ENCODE data around the gene KCNN3. TPM values are rescaled to one million over a fixed set of nuclear protein-coding genes. Genes with fewer than 3 reads are reported as not detected.

KCNN3 gene
- total and polyA plus RNA-seq, 2 donors, result 0.64 to 1.8 TPM

DNA sequence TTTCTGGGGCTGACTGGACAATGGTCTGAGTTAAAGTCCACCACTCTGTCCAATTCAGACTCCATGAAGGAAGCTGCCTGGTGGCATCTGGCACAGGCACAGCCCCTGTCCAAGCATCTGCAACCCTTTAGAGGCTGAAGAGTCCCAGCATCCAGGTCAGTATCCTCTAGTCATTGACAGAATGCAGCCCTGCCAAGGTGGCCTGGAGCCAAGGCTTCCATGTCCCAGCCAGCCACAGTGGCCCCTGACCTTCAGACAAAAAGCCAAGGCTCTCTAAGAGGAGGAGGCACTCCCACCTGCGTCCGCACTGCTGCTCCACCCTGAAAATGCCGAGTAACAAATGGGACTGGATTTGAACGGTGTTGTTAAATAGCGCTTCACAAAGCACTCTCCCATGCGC lies 49.4 kb downstream of the KCNN3 start:
- H3K27ac ChIP-seq (ENCODE audit: low read depth in 1 of 2, low read length in 1 of 2), result no peak overlapping the region
- DNase-seq (ENCODE audit: low read depth in 6 of 9, low spot score in 9 of 9), result no peak
- no peak overlapping the region for H3K4me3 ChIP-seq (ENCODE audit: low read length in 2 of 2)
- H3K4me1 ChIP-seq (ENCODE audit: control insufficient read depth in 2 of 2, insufficient read depth in 2 of 2, low read length in 2 of 2), result peaks cover 0 to 5% of the 10 kb centered on the region in 2 donors
- H3K27me3 ChIP-seq (ENCODE audit: control insufficient read depth in 2 of 2, insufficient read depth in 1 of 2, low read length in 1 of 2), result no peaks in the 10 kb centered on the region
- 98% methylated on average over 6 of the region's 6 CpGs for WGBS
- H3K36me3 ChIP-seq (ENCODE audit: control insufficient read depth in 2 of 2, insufficient read depth in 2 of 2, low read length in 1 of 2), result no peaks in the 10 kb centered on the region
- H3K9me3 ChIP-seq (ENCODE audit: control insufficient read depth in 2 of 2, insufficient read depth in 1 of 2, low read length in 1 of 2), result no peaks in the 10 kb centered on the region

DNA sequence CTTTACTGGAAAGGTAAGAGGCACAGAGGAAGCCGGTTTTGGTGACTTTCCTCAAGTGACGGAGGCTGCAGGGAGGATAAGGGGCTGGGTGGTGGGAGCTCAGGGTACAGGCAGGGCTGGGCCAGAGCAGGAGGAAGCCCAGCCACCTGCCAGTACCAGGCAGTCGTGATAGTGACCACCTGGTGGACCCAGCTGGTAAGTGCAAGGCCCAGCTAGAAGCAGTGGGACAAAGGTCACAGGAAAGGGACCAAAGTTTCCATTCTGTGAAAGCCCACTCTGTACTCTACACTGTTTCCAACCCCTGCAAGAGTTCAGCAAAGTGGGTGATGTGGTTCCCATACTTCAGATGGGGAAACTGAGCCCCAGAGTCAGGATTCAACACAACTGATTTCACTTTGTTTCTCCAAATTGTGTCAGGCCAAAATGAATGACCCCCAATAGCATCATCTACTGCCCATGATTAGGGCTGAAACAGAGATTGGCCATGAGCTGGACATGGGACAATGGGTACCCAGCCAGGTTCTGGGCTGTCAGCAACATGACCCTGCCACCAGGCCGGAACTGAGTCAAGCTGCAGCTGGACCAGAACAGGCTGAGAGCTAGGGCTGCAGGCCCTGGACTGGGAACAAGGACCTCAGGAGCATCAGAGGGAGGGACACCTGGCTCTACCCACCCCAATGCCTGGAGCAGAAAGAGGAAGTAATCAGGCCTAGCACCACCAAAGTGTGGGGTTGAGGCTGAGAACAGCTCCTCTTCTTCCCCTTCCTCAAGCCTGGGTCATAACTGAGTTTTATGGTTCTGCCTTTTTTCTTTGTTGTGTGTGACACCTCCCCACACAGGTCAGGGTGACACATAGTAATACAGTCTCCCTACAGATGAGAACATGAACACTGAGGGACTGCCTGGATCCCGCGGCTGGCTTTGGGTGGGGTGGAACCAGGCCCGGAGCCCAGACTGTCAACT lies 50.2 kb downstream of the KCNN3 start:
- Histone ChIP-seq H3K27ac (ENCODE audit: low read depth in 1 of 2, low read length in 1 of 2) (no peak overlapping the region), H3K4me1 (ENCODE audit: control insufficient read depth in 2 of 2, insufficient read depth in 2 of 2, low read length in 2 of 2) (peaks cover 0 to 5% of the 10 kb centered on the region in 2 donors), H3K4me3 (ENCODE audit: low read length in 2 of 2) (no peak overlapping the region), H3K27me3 (ENCODE audit: control insufficient read depth in 2 of 2, insufficient read depth in 1 of 2, low read length in 1 of 2) (no peaks in the 10 kb centered on the region), H3K9me3 (ENCODE audit: control insufficient read depth in 2 of 2, insufficient read depth in 1 of 2, low read length in 1 of 2) (no peaks in the 10 kb centered on the region), H3K36me3 (ENCODE audit: control insufficient read depth in 2 of 2, insufficient read depth in 2 of 2, low read length in 1 of 2) (no peaks in the 10 kb centered on the region)
- DNase-seq (ENCODE audit: low read depth in 6 of 9, low spot score in 9 of 9), result no peak
- WGBS, result 88% methylated on average over 7 of the region's 7 CpGs

DNA sequence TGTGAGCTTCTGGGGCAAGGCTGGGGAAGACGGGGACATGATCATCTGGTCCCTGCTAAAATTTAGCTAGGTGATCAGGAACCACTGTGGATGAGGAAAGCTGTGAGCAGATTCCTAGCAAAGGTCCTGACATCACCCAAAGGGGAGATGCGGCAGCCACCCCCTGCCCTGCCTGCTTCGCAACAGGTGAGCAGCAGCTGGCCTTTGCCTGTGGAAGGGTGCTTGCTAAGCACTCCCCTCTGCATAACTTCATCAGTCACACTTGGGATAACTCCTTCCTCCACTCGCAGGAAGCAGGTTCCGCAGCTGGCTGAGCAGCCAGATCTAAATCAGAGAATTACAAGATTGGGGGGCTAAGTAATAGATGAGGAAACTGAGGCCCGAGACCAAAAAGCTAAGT lies 51.2 kb downstream of the KCNN3 start:
- Histone ChIP-seq H3K36me3 (ENCODE audit: control insufficient read depth in 2 of 2, insufficient read depth in 2 of 2, low read length in 1 of 2) (peaks cover 0 to 3% of the 10 kb centered on the region in 2 donors), H3K4me3 (ENCODE audit: low read length in 2 of 2) (no peak overlapping the region), H3K27me3 (ENCODE audit: control insufficient read depth in 2 of 2, insufficient read depth in 1 of 2, low read length in 1 of 2) (no peaks in the 10 kb centered on the region), H3K9me3 (ENCODE audit: control insufficient read depth in 2 of 2, insufficient read depth in 1 of 2, low read length in 1 of 2) (peaks cover 0 to under 1% of the 10 kb centered on the region in 2 donors), H3K4me1 (ENCODE audit: control insufficient read depth in 2 of 2, insufficient read depth in 2 of 2, low read length in 2 of 2) (peaks cover 0 to 5% of the 10 kb centered on the region in 2 donors), H3K27ac (ENCODE audit: low read depth in 1 of 2, low read length in 1 of 2) (no peak overlapping the region)
- 98% methylated on average over 6 of the region's 6 CpGs for WGBS
- no peak for DNase-seq (ENCODE audit: low read depth in 6 of 9, low spot score in 9 of 9)

DNA sequence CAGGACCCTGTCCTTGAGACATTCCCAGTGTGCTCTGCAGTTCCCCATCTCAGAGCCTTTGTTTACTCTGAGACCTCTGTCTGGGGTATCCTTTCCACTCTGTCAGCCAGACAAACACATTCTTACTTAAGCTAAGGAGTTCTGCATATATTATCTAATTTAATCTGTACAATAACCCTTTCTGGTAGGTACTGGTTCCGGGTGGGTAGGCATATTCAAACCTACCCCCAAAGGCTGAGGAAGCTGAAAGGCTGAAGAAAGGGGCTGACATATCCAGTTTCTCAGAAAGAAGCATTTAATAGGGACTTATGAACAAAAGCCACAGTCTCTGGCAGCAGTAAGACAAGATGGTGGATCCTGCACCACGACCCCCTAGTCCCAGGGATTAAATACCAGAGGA lies 53.1 kb downstream of the KCNN3 start:
- Histone ChIP-seq H3K9me3 (ENCODE audit: control insufficient read depth in 2 of 2, insufficient read depth in 1 of 2, low read length in 1 of 2) (peaks cover 0 to 6% of the 10 kb centered on the region in 2 donors), H3K4me3 (ENCODE audit: low read length in 2 of 2) (no peak overlapping the region), H3K4me1 (ENCODE audit: control insufficient read depth in 2 of 2, insufficient read depth in 2 of 2, low read length in 2 of 2) (peaks cover 0 to 11% of the 10 kb centered on the region in 2 donors), H3K27ac (ENCODE audit: low read depth in 1 of 2, low read length in 1 of 2) (no peak overlapping the region), H3K27me3 (ENCODE audit: control insufficient read depth in 2 of 2, insufficient read depth in 1 of 2, low read length in 1 of 2) (no peaks in the 10 kb centered on the region), H3K36me3 (ENCODE audit: control insufficient read depth in 2 of 2, insufficient read depth in 2 of 2, low read length in 1 of 2) (peaks cover 0 to 3% of the 10 kb centered on the region in 2 donors)
- DNase-seq (ENCODE audit: low read depth in 6 of 9, low spot score in 9 of 9), result no peak
- WGBS, result 96% methylated on average over 2 of the region's 2 CpGs

DNA sequence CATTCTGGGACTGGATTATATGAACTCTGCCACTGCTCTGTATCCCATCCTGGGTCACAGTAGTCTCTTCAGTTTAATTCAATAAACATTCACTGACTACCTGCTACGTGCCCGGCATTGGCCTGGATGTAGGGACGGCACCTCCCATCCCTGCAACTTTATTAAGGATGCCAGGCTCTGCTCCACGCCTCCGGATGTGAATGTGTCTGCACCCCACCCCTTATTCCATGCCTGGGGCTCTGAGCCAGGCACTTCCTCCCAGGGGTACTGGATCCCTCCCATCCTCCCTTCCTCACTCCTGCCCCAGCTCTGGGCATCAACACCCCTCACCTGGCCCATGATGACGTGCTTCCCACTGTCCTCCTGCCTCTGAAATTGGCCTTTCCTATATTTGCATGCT lies 53.7 kb downstream of the KCNN3 start:
- WGBS, result 88% methylated on average over 6 of the region's 6 CpGs
- Histone ChIP-seq H3K27ac (ENCODE audit: low read depth in 1 of 2, low read length in 1 of 2) (no peak overlapping the region), H3K9me3 (ENCODE audit: control insufficient read depth in 2 of 2, insufficient read depth in 1 of 2, low read length in 1 of 2) (peaks cover 0 to 6% of the 10 kb centered on the region in 2 donors), H3K4me1 (ENCODE audit: control insufficient read depth in 2 of 2, insufficient read depth in 2 of 2, low read length in 2 of 2) (peaks cover 0 to 11% of the 10 kb centered on the region in 2 donors), H3K27me3 (ENCODE audit: control insufficient read depth in 2 of 2, insufficient read depth in 1 of 2, low read length in 1 of 2) (no peaks in the 10 kb centered on the region), H3K4me3 (ENCODE audit: low read length in 2 of 2) (no peak overlapping the region), H3K36me3 (ENCODE audit: control insufficient read depth in 2 of 2, insufficient read depth in 2 of 2, low read length in 1 of 2) (peaks cover 0 to 3% of the 10 kb centered on the region in 2 donors)
- DNase-seq (ENCODE audit: low read depth in 6 of 9, low spot score in 9 of 9), result no peak

DNA sequence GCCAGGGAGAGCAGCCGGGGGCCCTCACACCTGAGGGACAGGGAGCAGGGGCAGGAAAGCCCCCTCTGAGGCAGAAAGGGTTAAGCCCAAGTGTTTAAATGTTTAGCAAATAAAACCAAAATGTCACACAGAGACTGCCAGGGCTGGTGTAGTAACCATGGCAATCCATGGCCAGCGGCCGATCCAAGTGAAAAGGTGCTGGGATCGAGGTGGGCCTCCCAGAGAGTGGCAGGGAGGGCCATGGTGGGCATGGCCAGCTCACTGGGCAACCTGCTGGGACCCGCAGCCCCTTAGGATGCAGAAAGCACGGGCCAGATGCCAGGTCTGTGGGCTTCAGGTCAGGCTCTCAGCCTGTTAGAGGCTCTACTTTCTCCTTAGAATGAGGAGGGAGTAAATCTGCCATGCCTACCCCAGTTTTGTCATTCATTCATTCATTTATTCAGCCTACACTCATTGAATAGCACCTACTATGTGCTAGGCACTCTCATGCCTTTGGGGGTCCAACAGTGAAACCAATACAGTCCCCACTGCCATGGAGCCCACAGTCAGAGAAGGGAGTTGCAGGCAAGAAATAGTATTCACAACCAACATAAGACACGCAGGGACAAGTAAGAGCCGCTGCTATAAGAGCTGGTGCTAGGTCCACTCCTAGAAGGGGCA lies 56.1 kb downstream of the KCNN3 start:
- WGBS, result 95% methylated on average over 8 of the region's 8 CpGs
- Histone ChIP-seq H3K27ac (ENCODE audit: low read depth in 1 of 2, low read length in 1 of 2) (peak overlapping the region in 1 of 2 donors; percentile 68), H3K27me3 (ENCODE audit: control insufficient read depth in 2 of 2, insufficient read depth in 1 of 2, low read length in 1 of 2) (no peaks in the 10 kb centered on the region), H3K4me3 (ENCODE audit: low read length in 2 of 2) (no peak overlapping the region), H3K9me3 (ENCODE audit: control insufficient read depth in 2 of 2, insufficient read depth in 1 of 2, low read length in 1 of 2) (peaks cover 0 to 6% of the 10 kb centered on the region in 2 donors), H3K36me3 (ENCODE audit: control insufficient read depth in 2 of 2, insufficient read depth in 2 of 2, low read length in 1 of 2) (peaks cover 0 to 3% of the 10 kb centered on the region in 2 donors), H3K4me1 (ENCODE audit: control insufficient read depth in 2 of 2, insufficient read depth in 2 of 2, low read length in 2 of 2) (peaks cover 16 to 24% of the 10 kb centered on the region in 2 donors)
- no peak for DNase-seq (ENCODE audit: low read depth in 6 of 9, low spot score in 9 of 9)

DNA sequence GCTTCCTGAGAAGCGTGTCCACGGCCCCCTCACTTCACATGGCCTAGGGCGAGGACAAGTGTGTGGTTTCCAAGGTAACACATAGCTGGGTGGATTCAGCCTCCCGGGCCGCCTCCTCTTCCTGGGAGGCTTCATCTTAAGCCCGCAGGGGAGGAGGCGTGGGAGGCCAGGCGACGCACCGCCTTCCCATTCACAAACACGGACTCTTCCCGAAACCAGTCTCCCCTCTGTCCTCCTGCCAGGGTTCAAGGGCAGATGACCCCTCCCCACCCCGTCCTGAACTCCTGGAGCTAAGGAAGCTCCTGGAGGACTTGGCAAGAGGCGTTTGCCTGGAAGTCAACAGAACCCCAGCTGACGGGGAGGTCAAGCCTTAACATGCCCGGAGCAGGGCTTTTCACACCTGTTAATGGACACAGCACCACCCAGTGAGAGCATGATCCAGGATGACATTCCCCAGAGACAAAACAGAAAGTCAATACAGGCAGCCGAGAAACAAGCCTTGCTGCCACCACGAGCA lies 56.7 kb downstream of the KCNN3 start:
- Histone ChIP-seq H3K27me3 (ENCODE audit: control insufficient read depth in 2 of 2, insufficient read depth in 1 of 2, low read length in 1 of 2) (peaks cover 0 to 4% of the 10 kb centered on the region in 2 donors), H3K9me3 (ENCODE audit: control insufficient read depth in 2 of 2, insufficient read depth in 1 of 2, low read length in 1 of 2) (peaks cover 2 to 8% of the 10 kb centered on the region in 2 donors), H3K4me1 (ENCODE audit: control insufficient read depth in 2 of 2, insufficient read depth in 2 of 2, low read length in 2 of 2) (peaks cover 22 to 30% of the 10 kb centered on the region in 2 donors), H3K4me3 (ENCODE audit: low read length in 2 of 2) (no peak overlapping the region), H3K27ac (ENCODE audit: low read depth in 1 of 2, low read length in 1 of 2) (peak overlapping the region in 1 of 2 donors; percentile 68), H3K36me3 (ENCODE audit: control insufficient read depth in 2 of 2, insufficient read depth in 2 of 2, low read length in 1 of 2) (peaks cover 0 to 3% of the 10 kb centered on the region in 2 donors)
- 93% methylated on average over 18 of the region's 18 CpGs for WGBS
- peak in 1 of 9 donors; percentile 25 for DNase-seq (ENCODE audit: low read depth in 6 of 9, low spot score in 9 of 9)

DNA sequence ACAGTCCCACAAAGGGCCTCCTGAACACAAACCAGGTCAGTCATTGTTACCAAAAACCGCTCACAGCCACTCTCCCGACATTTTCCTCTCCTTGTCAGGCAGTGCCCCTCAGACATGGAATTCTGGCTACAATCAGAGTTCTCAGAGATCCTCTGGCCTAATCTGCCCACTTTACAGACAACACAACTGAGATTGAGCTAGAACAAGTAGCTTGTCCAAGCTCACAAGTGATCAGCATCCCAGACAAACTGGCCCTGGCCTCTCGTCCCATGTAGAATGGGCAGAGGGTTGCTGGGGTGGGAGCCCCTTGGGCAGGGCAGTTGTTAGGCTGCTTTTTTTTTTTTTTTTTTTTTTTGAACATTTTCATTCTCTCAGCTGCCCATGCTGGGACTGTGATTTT lies 57.2 kb downstream of the KCNN3 start:
- DNase-seq (ENCODE audit: low read depth in 6 of 9, low spot score in 9 of 9), result no peak
- Histone ChIP-seq H3K4me3 (ENCODE audit: low read length in 2 of 2) (no peak overlapping the region), H3K27me3 (ENCODE audit: control insufficient read depth in 2 of 2, insufficient read depth in 1 of 2, low read length in 1 of 2) (peaks cover 0 to 7% of the 10 kb centered on the region in 2 donors), H3K36me3 (ENCODE audit: control insufficient read depth in 2 of 2, insufficient read depth in 2 of 2, low read length in 1 of 2) (peaks cover 0 to 3% of the 10 kb centered on the region in 2 donors), H3K27ac (ENCODE audit: low read depth in 1 of 2, low read length in 1 of 2) (no peak overlapping the region), H3K9me3 (ENCODE audit: control insufficient read depth in 2 of 2, insufficient read depth in 1 of 2, low read length in 1 of 2) (peaks cover 2 to 8% of the 10 kb centered on the region in 2 donors), H3K4me1 (ENCODE audit: control insufficient read depth in 2 of 2, insufficient read depth in 2 of 2, low read length in 2 of 2) (peaks cover 23 to 35% of the 10 kb centered on the region in 2 donors)
- 92% methylated on average over 3 of the region's 3 CpGs for WGBS

DNA sequence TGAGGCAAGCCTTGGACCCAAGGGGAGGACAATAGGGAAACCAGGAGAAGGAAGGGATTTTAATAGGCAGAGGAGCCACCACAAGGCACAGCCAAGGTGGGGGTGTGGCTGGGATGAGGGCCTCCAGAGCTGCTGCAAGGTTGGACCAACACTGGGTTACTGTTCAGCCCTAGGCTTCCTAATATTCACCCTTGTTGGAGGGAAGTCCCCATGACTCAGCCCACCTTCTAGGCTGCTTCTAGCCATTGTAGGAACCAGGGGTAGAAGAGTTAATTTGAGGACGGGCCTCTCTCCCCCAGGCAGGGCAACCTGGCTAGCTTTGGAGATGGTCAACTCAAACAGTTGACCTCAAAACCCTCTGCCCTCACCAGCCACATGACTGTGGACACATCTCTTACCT lies 59.5 kb downstream of the KCNN3 start:
- peaks cover 2 to 8% of the 10 kb centered on the region in 2 donors for H3K9me3 ChIP-seq (ENCODE audit: control insufficient read depth in 2 of 2, insufficient read depth in 1 of 2, low read length in 1 of 2)
- H3K36me3 ChIP-seq (ENCODE audit: control insufficient read depth in 2 of 2, insufficient read depth in 2 of 2, low read length in 1 of 2), result peaks cover 0 to 3% of the 10 kb centered on the region in 2 donors
- H3K27ac ChIP-seq (ENCODE audit: low read depth in 1 of 2, low read length in 1 of 2), result no peak overlapping the region
- H3K4me1 ChIP-seq (ENCODE audit: control insufficient read depth in 2 of 2, insufficient read depth in 2 of 2, low read length in 2 of 2), result peaks cover 23 to 56% of the 10 kb centered on the region in 2 donors
- DNase-seq (ENCODE audit: low read depth in 6 of 9, low spot score in 9 of 9), result no peak
- no peak overlapping the region for H3K4me3 ChIP-seq (ENCODE audit: low read length in 2 of 2)
- WGBS, result 98% methylated on average over 1 of the region's 1 CpG
- peaks cover 0 to 9% of the 10 kb centered on the region in 2 donors for H3K27me3 ChIP-seq (ENCODE audit: control insufficient read depth in 2 of 2, insufficient read depth in 1 of 2, low read length in 1 of 2)

Data from thymus (tissue), 11 donors.